ENCODE measurements around the gene SLC1A7.

DNA sequence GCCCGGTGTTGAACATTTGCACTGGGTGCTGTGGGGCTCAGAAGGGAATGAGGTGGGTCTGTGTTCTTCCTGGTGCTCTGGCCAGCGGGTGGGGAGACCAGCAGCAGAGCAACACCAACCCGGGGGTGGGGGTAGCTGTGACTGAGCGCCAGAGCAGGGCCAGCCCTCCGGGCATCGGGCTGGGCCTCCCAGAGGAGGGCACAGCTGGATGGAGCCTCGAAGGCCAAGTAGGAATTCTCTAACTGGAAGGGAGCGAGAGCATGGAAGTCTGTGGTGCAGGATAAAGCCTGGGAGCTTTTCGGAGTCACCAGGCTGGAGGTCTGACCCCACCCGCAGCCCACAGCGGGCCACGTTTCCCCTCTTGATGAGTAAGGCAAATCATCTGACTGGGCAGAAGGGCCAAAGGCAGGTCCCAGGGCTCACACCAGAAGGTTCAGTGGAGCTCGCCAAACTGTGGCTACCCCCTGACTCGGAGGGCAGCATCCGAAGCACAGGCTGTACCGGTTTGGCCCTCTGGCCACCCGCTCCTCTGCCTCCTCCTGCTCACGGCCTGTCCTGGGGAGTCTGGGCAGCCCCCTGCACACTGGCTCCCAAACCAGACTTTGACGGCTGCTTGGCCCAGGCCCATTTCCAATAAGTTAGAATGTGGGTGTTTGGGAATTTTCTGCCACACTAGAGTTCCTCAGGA lies 18.8 kb downstream of the SLC1A7 start:
- TF ChIP-seq, protein P1, sequence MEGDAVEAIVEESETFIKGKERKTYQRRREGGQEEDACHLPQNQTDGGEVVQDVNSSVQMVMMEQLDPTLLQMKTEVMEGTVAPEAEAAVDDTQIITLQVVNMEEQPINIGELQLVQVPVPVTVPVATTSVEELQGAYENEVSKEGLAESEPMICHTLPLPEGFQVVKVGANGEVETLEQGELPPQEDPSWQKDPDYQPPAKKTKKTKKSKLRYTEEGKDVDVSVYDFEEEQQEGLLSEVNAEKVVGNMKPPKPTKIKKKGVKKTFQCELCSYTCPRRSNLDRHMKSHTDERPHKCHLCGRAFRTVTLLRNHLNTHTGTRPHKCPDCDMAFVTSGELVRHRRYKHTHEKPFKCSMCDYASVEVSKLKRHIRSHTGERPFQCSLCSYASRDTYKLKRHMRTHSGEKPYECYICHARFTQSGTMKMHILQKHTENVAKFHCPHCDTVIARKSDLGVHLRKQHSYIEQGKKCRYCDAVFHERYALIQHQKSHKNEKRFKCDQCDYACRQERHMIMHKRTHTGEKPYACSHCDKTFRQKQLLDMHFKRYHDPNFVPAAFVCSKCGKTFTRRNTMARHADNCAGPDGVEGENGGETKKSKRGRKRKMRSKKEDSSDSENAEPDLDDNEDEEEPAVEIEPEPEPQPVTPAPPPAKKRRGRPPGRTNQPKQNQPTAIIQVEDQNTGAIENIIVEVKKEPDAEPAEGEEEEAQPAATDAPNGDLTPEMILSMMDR (IDR thresholded peaks at IDR 0.05; ENCODE audit: insufficient read depth, low read length, poor library complexity, severe bottlenecking) = no peak
- no peak for TF ChIP-seq EZH2phosphoT487 (conservative IDR thresholded peaks at IDR 0.05; ENCODE audit: low read length)
